HG03571 (cell line): ENCODE measurements around the gene ANXA1.

Source experiments
- ATAC-seq: cut with Tn5 transposase; IDR thresholded peaks from one replicate; pipeline ENCODE4 v1.9.1; 2021; ENCODE audit not compliant: unreplicated experiment

Gene ANXA1

GRCh38 chr9:73206851-73207250, 55.2 kb downstream of the ANXA1 start:
- ATAC-seq, result no peak

DNA sequence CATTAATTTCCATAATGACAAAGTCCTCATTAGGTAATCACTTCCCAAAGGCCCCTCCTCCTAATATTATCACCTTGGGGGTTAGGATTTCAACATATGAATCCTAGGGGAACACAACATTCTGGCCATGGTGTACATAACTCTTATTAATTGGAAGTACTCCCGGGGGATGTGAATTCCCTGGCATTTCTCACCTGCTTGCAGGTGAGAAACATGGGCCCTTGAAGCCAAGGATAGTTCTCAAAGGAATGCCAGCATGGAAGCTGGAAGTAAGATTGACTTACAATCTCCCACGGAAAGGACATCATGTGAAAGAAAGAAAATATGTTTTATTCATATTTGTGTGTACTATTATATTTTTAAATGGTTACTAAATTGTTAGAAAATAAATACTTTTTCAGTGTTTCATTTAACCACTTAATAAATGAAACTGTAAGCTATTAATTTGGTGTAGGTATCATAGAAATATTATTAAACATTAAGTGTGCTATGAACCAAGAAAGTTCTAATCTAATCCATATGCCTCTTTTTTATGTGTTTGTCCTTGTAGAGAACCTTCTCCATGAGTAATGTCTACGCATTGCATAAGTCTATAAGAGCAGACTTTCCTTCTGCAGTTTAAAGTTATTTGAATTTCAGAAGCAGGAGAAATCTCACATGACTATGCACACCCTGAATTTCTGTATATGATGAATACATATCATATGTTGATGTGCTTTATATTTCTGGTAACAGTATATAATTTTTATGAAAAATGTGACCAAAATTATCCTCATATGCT, 59.4 kb downstream of the ANXA1 start:
- ATAC-seq, result no peak

- ATAC-seq, result no peak
Measured at GRCh38 chr9:73213300-73213699, 61.6 kb downstream of the ANXA1 start.

- ATAC-seq, result no peak
Measured at GRCh38 chr9:73215249-73215648, 63.6 kb downstream of the ANXA1 start.

GRCh38 chr9:73216100-73216499, 64.4 kb downstream of the ANXA1 start:
- no peak for ATAC-seq
